Stimulated activated CD8-positive, alpha-beta memory T cell treated with anti-CD3 and anti-CD28 coated beads, Interleukin-7, amount 100 ng/mL, for 24 hours (primary cell): Measurements from ENCODE around the gene SLC43A3.

Source experiments
- DNase-seq: peaks from one replicate; pipeline ENCODE4 v3.0.0-alpha.2; 2020; ENCODE audit warnings: low read depth

The SLC43A3 gene

DNA sequence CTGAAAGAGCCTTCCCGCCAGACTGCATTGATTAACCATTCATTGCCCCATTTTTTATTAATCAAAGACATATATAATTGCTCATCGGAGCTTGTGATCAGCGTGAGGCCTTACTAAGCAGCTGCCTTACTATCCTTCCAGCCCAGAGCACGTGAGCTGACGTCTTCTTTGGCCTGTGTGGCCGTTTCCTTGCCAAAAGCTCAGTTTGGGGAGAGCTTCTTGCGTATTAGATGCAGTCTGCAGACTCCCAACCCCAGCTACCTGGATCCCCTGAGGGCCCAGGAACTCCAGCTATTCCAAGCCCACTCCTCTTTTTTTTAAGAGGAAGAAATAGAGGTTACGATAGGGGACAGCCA lies 784 bp upstream of the SLC43A3 start:
- no peak for DNase-seq

DNA sequence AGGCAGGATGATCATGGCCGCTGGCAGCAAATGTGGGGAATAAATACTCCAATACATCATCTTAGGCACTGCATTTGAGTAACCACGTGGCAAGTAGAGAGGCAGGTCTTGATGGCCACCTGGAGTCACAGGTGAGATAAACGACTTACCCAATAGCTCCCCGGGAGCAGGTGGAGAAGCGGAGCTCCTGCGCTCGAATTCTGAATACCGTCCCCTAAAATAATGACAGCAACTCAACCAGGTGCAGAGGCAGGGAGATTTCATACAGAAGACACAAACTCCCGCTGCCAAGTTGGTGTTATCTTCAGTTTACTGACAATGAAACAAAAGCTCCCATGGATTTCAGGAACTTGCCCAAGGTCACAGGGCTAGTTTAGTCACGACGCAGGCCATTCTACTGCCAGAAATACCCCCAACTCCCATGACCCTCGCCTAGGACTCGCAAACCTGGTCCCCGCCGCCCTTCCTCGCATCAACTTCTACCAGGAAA lies 437 bp downstream of the SLC43A3 start:
- DNase-seq, result no peak

DNA sequence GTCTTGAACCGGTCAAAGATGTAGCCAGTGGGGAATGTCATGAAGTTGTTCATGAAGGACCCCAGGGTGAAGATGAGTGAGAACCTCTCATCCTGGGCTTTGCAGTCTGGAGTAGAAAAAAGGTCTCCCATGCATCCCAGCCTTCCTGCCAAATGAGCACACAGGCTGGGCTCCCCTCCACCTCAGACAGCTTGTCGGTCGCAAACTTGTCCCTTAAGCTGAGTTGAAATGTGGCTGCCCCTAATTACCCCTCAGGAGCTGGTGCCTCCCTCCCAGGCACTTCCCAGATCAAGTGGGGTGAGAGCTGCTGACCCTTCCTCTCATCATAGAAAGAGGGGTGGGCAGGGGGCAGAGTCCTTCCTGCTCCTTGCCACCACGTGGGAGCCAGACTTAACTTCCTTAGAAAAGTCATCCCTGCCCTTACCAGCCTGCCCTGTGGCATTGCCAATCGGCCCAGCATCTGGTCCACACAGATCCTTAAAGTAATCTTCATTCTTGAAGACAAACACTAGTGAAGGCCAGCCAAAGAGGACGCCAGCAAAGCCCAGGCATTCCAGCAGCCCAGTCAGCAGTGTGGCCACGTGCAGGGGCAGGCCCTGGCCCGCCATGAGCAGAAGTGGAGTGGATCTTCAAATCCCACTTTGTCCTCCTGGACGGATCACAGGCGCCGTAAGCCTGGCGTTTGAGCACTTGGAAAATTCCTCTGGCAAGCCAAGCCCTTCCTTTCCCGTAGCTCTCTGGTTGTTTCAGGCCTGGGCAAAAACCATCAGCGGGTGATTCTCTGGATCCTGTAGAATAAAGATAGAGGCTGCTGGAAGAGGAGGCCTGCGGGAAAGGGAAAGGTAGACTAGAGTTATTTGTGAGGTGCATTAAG lies 1.1 kb downstream of the SLC43A3 start:
- no peak for DNase-seq

DNA sequence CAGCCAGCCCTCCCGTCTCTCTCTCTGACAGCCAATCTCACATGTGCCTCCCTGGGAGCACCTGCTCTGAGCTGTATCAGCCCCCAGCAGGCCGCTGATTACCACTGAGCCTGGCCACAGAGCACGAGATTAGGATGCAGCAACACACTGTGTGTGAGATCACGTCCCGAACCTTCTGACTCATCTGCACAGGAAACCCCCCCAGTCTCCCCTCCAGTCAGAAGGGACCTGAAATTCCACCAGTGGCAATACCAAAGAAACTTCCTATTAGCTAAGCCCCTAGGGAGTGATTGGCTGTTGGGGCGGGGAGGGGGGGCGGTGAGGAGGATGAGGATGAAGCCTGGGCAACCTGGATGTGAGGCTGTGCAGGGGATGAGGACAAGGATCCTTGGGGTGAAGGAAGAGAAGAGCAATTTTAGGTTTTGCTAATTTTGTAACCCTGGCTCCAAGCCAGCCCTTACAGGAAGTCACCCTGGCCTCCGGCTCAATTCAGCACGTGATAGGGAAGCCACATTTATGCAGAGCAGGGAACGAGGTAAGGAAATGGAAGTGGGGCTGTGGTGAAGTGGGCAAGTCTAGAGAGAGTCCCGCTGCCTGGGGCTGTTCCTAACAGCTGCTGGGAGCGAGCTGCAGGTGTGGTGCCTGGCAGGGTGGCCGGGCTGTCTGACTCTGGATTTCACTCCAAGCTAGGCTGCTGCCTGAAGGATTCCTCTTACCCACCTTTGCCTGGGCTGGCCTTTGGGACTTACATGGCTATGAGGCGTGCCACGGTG lies 1.9 kb downstream of the SLC43A3 start:
- DNase-seq, result peak; percentile 71

DNA sequence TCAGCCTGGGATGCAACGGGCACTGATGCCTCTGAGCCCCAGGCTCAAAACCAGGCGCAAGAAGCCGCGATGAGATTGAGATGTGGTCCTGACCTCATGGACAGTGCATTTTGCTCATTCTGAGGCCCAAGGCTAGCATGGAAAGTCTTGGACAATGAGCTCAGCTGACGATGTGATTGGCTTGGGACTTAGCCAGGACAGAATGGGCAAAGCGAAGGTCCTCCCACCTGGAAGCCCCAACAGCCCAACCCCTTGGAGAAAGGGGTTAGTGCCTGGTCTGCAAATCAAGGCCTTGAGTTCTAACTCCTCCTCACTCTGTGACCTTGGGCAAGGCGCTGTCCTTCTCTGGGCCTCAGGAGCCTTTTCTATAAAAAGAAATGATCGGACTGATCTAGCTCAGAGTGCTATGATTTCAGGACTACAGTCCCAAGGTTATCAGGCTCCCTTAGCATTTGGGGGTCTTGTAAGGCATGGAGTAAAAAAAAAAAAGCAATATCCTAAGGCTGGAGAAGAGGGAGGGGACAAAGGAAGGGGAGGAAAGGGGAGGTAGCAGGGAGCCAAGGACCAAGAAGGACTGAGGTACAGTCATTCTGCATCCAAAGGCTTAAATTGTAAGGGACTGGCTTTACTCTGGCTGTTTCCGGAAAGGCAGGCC lies 2.7 kb downstream of the SLC43A3 start:
- no peak for DNase-seq

DNA sequence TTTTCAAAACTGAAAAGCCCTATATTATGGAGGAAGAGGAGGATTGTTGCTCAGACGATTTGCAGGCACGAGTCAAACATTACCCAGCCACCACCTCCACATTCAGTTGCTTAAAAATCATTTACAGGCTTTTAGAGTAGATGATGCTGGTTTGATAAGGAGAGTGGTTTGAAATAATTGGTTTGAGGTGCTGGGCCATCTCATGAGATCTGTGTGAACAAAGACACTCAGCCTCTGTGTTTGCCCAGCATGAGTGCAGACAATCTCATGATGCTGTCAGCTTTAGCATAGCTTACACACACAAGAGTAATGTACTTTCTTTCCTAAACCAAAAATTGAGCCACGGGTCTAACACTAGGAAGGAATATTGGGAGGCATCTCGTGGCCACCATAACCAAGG lies 4.3 kb downstream of the SLC43A3 start:
- DNase-seq, result no peak

DNA sequence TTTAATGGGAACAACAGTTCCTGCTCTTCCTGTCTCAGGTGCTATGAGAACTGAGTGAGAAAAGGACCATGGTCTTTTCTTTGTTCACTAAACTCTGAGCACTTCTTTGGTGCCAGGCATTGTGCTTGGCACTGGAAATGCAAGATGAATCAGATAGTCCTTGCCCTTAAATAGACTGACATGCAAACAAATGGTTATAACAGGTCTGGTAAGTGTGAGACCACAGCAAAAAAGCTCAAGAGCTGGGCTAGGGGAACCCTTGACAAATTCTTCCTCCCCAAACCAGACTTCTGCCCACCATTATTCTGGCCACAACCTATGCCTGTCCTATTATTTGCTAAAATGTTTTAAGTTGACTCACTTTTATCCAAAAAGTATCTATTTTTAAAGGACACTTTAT lies 5.1 kb downstream of the SLC43A3 start:
- no peak for DNase-seq

DNA sequence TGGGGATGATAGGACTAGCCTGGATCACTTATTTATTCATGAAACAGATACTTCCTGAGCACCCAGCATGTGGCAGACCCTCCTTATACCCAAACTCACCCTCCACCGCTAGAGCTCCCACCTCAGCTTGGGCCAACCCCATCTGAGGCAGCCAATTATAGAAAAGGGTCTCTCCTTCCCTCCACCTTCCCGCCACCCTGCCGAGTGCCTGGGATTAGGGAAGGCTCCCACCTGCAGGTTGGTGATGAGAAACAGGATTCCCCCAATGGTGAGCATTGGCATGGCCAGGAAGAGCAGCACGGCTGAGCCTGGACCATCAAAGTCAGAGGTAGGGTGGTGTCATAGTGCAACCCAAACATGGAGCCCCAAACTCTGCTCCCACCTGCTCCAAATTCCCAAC lies 5.9 kb downstream of the SLC43A3 start:
- DNase-seq, result no peak

DNA sequence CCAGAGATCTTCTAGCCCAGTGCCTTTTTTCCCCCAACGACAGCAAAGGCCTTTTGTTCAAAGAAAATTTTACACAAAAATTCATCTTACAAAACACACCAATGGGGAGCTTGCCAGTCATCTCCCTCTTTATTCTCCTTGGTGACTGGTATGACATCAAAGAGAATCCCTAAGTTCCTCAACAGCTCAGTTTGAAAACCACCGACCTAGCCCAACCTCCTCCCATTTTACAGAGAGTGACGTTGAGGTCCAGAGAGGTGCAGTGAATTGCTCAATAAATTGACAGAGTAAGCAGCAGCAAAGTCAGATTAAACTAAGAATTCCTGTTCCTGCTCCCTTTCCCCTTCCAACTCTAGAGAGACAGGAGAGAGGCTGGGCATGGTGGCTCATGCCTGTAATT lies 7.8 kb downstream of the SLC43A3 start:
- DNase-seq, result no peak

DNA sequence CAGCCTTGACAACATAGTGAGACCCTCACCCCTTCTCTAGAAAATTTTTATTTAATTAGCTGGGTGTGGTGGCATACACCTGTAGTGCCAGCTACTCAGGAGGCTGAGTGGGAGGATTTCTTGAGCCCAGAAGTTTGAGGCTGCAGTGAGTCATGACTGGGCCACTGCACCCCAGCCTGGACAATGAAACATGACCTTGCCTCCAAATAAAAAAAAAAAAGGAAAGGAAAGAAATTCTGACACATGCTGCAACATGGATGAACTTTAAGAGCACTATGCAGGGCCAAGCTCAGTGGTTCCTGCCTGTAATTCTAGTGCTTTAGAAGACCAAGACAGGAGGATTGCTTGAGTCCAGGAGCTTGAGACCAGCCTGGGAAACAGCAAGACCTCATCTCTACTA lies 8.8 kb downstream of the SLC43A3 start:
- no peak for DNase-seq

DNA sequence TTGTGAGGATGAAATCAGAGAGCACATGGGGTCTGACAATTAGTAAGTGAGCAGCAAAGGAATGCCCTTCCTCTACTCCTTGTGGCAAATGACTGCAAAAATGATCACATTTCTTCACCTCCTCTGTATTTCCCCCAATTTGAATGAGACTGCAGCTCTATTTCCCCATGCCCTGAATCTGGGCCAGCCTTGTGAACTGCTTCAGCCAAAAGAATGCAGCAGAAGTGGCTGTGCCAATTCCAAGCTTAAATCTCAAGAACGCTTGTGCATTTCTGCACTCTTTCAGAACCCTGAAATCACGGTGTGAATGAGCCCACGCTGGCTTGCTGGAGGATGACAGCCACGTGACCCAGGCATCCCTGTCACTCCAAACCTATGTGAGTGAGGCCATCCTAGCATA lies 9.9 kb downstream of the SLC43A3 start:
- DNase-seq, result no peak

DNA sequence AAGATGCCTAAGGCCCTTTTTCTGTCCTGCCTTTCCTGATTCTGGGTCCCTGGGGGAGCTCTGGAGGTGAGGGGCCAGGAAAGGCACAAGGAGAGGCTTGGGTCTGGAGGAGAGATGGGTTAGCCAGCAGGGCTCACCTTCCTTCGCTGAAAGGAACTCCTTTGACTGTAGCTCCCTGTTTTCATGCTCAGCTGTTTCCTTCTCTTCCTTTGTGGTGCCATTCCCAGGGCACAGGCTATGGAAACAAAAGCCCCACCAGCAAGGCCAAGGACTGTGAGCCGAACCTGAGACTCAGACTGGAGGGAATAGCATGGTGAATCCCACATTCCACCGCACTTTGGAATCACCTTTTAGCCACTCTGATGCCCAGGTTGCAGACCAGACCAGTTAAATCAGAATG lies 10.5 kb downstream of the SLC43A3 start:
- no peak for DNase-seq

DNA sequence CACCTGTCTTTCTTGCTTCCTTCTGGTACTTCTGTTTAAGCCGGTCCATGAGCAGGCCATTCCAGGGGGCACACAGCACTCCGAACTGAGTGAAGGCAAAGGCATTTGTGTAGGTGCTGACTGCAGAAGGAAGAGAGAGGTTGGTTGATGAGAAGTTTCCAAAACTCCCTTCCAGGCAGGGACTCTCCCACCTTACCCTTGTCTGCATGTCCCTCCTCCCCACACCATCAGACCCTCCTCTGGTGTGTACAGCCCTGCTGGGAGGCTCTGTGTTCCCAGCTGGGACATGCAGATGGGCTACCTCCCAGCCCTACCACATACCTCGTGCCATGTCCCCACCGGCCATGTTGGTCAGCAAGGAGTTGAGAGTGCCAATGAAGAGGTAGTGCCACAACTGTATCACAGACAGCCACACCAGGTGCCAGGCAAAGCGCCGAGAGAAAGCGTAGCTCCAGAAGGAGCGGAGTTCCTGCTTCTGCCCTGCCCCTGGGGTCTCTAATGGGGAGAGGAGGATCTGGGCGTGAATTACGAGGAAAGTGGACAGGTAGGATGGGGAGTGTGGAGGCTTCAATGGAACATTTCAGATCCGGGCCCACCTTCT lies 12.2 kb downstream of the SLC43A3 start:
- DNase-seq, result no peak

DNA sequence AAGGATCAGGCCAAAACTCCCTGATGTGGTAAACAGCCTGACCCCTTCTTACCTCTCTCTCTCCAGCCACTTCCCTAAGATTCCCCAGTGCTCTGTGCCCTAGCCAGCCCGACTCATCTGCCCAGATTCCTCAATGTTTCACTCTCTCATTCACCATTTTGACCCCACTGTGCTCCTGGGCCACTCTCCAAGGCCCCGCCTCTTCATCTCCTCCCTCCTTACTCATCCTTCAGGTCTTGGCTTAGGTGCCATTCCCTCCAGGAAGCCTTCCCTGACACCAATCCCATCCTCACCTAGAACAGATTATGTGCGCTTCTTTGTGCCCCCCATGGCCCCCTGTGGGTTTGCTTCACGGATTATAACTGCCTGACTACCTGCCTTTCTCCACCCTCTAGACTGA lies 13.2 kb downstream of the SLC43A3 start:
- no peak for DNase-seq

DNA sequence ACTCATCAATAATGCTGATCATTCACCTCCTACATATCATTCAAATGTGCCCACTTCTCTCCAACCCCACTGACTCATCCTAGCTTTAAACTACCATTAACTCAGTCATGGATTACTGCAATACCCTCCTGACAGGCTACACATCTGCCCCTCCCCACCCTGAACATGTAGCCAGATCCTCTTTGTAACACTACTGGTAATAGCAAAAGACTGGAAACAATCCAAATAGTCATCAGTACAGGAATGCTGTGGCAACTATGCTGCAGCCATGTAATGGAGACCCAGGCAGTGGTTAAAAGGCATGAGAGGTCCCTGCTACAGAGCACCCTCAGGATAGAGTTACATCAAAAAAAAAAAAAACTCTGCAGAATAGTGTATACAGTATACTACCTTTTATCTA lies 16.6 kb downstream of the SLC43A3 start:
- no peak for DNase-seq

DNA sequence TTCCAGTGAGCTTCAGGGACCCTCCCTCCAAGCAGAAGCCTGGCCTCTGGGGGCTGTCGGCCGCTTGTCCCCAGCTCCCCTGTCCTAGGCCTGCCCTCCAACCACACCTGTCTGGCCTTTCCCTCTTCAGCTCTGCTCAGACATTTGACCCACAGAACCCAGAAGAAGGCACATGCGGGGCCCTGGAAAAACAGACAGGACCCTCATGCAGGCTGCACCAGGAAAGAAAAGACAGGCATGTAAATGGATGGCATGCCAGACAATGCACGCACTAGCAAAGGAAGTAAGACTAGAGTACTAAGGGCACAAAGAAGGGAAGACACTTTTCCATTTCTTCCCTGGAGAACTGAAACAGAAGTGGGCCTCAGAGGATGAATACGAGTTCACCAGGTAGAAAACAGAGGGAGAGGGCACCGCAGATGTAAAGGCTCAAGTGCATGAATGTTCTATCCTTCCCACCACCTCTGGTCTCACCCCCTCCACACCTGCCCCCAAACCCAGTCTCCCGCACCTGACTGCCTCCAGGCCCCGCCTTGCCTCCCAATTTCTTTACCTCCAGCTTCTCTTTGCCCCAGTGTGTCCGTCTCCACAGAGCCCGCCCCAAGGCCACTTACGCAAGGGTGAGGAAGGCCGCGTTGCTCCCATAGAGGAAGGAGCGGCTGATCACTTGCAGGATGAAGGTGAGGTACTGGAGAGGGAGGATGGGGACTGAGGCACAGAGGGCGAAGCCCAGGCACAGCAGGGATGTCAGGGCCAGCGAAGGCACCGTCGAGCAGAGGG lies 17.4 kb downstream of the SLC43A3 start:
- DNase-seq, result no peak

DNA sequence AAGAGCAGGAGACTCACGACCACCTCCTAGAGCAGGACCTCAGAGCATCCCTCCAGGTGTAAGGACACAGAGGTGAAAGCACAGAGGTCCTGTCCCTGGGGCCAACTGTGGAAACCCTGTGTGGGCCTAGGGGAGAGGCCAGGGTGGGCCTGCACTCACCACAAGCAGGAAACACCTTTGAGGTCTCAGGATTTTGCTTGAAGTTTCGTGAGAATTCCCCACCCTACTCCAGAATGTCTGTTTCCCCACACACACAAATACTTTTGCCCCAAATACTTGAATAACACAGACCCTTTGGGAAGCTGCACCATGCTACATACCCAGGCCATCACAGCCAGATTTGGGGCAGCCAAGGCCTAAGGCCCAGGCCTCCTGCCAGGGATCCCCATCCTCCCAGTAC lies 18.1 kb downstream of the SLC43A3 start:
- no peak for DNase-seq

DNA sequence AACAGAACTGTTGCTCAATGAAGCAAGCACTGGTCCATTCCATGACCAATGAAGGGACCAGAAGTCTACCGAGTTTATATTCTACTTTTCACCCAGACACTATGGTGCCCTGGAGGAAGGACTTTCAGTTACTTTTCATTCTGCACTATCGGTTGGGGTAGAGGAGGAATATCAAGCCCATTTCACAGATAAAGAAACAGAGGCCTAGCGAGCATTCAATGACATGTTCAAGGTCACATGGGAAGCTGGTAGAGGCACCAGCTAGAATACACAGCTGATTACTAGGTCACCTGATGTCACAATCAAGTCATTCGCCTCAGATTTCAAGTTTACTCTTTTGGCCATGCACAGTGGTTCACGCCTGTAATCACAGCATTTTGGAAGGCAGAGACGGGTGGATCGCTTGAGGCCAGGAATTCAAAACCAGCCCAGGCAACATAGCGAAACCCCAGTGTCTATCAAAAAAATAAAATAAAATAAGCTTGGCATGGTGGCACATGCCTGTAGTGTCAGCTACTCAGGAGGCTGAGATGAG lies 18.9 kb downstream of the SLC43A3 start:
- no peak for DNase-seq

DNA sequence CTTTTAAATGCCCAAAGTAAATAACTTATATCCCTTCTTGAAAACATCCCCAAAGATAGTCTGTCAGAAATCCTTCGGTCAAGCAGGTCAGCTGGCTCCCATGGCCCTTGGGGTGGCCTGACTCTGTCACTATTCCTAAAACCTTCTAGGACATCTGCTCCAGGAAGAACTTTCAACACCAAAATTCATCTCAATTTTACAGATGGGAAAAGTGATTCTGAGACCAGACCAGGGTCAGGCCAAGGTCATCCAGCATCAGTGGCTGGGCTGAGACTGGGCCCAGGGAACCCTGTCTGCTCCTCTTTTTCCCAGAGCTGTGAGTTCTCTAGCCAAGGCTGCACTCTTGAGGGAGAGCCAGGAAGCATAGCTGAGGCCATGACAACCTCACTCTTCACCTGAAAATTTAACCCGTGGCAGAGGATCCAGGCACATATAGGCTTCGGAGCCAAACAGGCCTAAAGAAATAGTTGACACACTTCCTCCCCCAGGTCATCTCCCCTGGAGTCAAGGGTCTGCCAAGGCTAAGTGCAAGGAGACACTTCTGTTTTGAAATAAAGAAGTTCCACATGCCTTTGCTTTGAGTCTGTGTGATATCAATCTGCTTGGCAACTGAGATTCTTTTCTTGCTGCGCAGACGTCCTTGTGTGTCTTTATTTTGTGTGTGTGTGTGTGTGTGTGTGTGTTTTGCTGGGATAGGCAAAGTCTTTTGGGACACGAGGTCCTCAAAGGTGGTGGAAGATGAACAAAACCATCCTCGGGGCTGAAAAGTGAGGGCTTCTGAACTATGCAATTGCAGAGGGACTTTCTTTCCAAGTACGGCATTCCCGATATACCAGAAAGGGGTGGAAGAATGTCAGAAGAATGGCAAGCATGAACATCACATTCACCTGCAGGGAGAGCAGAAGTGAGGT lies 19.7 kb downstream of the SLC43A3 start:
- no peak for DNase-seq

DNA sequence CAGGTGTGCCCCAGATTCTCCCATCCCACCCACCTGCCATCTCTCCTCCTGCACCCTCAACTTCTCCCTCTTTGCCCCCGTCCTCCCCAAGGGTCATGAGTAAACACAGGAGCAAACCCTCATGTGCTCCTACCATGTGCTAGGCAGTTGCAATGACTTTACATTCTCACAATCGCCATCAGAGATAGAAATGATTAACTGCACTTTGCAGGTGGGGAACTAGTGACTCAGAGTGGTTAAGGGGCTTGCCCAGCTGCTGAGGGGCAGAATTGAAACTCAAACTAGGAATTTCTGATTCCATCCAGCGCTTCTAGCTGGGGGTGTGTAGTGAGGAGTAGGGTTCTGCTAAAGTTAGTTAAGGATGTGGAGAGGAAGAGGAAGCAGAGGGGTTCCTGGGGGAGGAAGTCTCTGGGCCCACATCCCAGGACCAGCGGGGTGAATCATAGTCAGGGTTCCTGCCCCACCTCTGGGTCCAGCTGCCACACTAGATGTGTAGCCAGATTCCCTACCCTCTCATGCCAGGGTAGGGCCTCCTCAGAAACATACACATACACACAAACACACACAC lies 20.5 kb downstream of the SLC43A3 start:
- peak; percentile 4 for DNase-seq
